Esophagus muscularis mucosa (tissue), 4 donors: ENCODE data around the gene GPRIN2.

Experiments
- CTCF ChIP-seq, 3 experiments: fragments of 200-600 bp in 2 of 3; fragments of 450-650 bp in 1 of 3; sonication (generic) in 2 of 3; IDR thresholded peaks; one replicate each; pipeline ENCODE4 v1.5.1; 2017 to 2019; ENCODE audit warnings: antibody characterized with exemption in 3 of 3, mild to moderate bottlenecking in 2 of 3, moderate library complexity in 1 of 3
- EP300 ChIP-seq: sonication (generic); formaldehyde crosslinking; IDR thresholded peaks from one replicate; pipeline ENCODE4 v1.6.1; 2017; ENCODE audit warnings: antibody characterized with exemption
- POLR2A ChIP-seq: fragments of 450-650 bp; IDR thresholded peaks from one replicate; pipeline ENCODE4 v1.6.1; 2017; ENCODE audit warnings: antibody characterized with exemption, moderate library complexity, mild to moderate bottlenecking, low read depth
- POLR2AphosphoS5 ChIP-seq, 2 donors: sonication (generic); formaldehyde crosslinking; IDR thresholded peaks; one replicate each; pipeline ENCODE4 v1.6.1; 2017; ENCODE audit warnings: antibody characterized with exemption in 2 of 2

GRCh38 chr10:46551701-46552525, 4.5 kb downstream of the GPRIN2 start:
- TF ChIP-seq CTCF (IDR thresholded peaks at IDR 0.05), result no peak
- no peak for TF ChIP-seq POLR2AphosphoS5 (IDR thresholded peaks at IDR 0.05)
- no peak for TF ChIP-seq POLR2A
- no peak for TF ChIP-seq EP300
